WTC11 (cell line): ENCODE data around the gene TTC39C. TPM values are rescaled to one million over a fixed set of nuclear protein-coding genes. Genes with fewer than 3 reads are reported as not detected.
A peak's percentile ranks its signal among the peaks of the same experiment; 100 is the strongest.

Experiments used
- ATAC-seq: fragments of 200-7000 bp; cut with Tn5 transposase; 2 replicates; pipeline ENCODE4 v1.10.0; 2021; ENCODE audit warnings: mild to moderate bottlenecking, moderate library complexity
- CTCF ChIA-PET: fragments of 300-600 bp; sonication (Branson Sonifier 250); formaldehyde crosslinking; loops from one replicate; lab custom pipeline; 2021; ENCODE audit warnings: antibody characterized with exemption; lab: Charles Lee
- POLR2A ChIA-PET: fragments of 350-600 bp; sonication (Branson Sonifier 250); formaldehyde crosslinking; loops from one replicate; lab custom pipeline; 2021; ENCODE audit warnings: antibody characterized with exemption; lab: Charles Lee
- DNase-seq: peaks from one replicate; pipeline ENCODE4 v3.0.0; 2021; ENCODE audit warnings: low spot score
- H3K27ac Mint-ChIP-seq: 2 replicates; pipeline ENCODE4 v1.8.0; 2021; ENCODE audit warnings: mixed read lengths
- H3K27me3 Mint-ChIP-seq: 2 replicates; pipeline ENCODE4 v1.8.0; 2021; ENCODE audit warnings: low read depth, mild to moderate bottlenecking, moderate library complexity, mixed read lengths
- H3K36me3 Mint-ChIP-seq: 2 replicates; pipeline ENCODE4 v1.8.0; 2021; ENCODE audit warnings: mixed read lengths
- H3K4me1 Mint-ChIP-seq: 2 replicates; pipeline ENCODE4 v1.8.0; 2022; ENCODE audit warnings: mixed read lengths
- H3K4me3 Mint-ChIP-seq: 2 replicates; pipeline ENCODE4 v1.8.0; 2021; ENCODE audit warnings: mild to moderate bottlenecking, moderate library complexity, mixed read lengths
- H3K9me3 Mint-ChIP-seq: 2 replicates; pipeline ENCODE4 v1.8.0; 2021; ENCODE audit warnings: mixed read lengths
- GRHL2 ChIP-seq: fragments of 250-450 bp; sonication (Bioruptor Pico); IDR thresholded peaks from 2 replicates; pipeline ENCODE4 v1.8.0; 2022; ENCODE audit warnings: mild to moderate bottlenecking, moderate library complexity; ENCODE audit not compliant: insufficient replicate concordance, severe bottlenecking
- IRF2 ChIP-seq: sonication (generic); formaldehyde crosslinking; IDR thresholded peaks from 2 replicates; pipeline ENCODE4 v1.8.0; 2022; ENCODE audit warnings: low read depth, missing genetic modification reagents, borderline replicate concordance
- JUN ChIP-seq: sonication (generic); formaldehyde crosslinking; IDR thresholded peaks from 2 replicates; pipeline ENCODE4 v1.8.0; 2023; ENCODE audit warnings: mild to moderate bottlenecking, missing genetic modification reagents
- NFATC4 ChIP-seq: fragments of 250-450 bp; sonication (Bioruptor Pico); IDR thresholded peaks from 2 replicates; pipeline ENCODE4 v1.9.0; 2021; ENCODE audit warnings: mild to moderate bottlenecking
- NR1H2 ChIP-seq: sonication (generic); formaldehyde crosslinking; IDR thresholded peaks from 2 replicates; pipeline ENCODE4 v1.9.0; 2021; ENCODE audit warnings: mild to moderate bottlenecking, moderate library complexity, missing genetic modification reagents
- NR2C2 ChIP-seq: sonication (generic); formaldehyde crosslinking; IDR thresholded peaks from 2 replicates; pipeline ENCODE4 v1.8.0; 2022; ENCODE audit warnings: mild to moderate bottlenecking, missing genetic modification reagents
- OVOL2 ChIP-seq: fragments of 250-450 bp; sonication (Bioruptor Pico); IDR thresholded peaks from 2 replicates; pipeline ENCODE4 v1.9.0; 2021; ENCODE audit warnings: mild to moderate bottlenecking, borderline replicate concordance
- SOX15 ChIP-seq: fragments of 250-450 bp; sonication (Bioruptor Pico); IDR thresholded peaks from 2 replicates; pipeline ENCODE4 v1.9.0; 2021; ENCODE audit warnings: mild to moderate bottlenecking
- TEAD4 ChIP-seq: sonication (generic); formaldehyde crosslinking; IDR thresholded peaks from 2 replicates; pipeline ENCODE4 v1.8.0; 2022; ENCODE audit warnings: mild to moderate bottlenecking, missing genetic modification reagents
- ZNF671 ChIP-seq: fragments of 250-450 bp; sonication (Bioruptor Pico); IDR thresholded peaks from 2 replicates; pipeline ENCODE4 v1.8.0; 2021; ENCODE audit warnings: mild to moderate bottlenecking
- total RNA-seq: library from RNA; stranded (reverse); gene quantifications from 3 replicates; pipeline ENCODE4 v1.2.3, GENCODE V29; 2021
- TF ChIP-seq, protein P1 (sequence below): fragments of 250-450 bp; sonication (Bioruptor Pico); IDR thresholded peaks from 2 replicates; pipeline ENCODE4 v2.1.2; 2022; ENCODE audit warnings: mild to moderate bottlenecking, moderate library complexity
- TF ChIP-seq, protein P2 (sequence below): fragments of 250-450 bp; sonication (Bioruptor Pico); conservative IDR thresholded peaks from 2 replicates; pipeline ENCODE4 v1.9.0; 2021; ENCODE audit warnings: mild to moderate bottlenecking
- TF ChIP-seq, protein P3 (sequence below): sonication (generic); formaldehyde crosslinking; IDR thresholded peaks from 2 replicates; pipeline ENCODE4 v1.8.1; 2023; ENCODE audit warnings: mild to moderate bottlenecking, missing genetic modification reagents, borderline replicate concordance
- TF ChIP-seq, protein P4 (sequence below): sonication (generic); formaldehyde crosslinking; IDR thresholded peaks from 2 replicates; pipeline ENCODE4 v1.8.0; 2022; ENCODE audit warnings: mild to moderate bottlenecking, missing genetic modification reagents
- TF ChIP-seq, protein P5 (sequence below): sonication (generic); formaldehyde crosslinking; IDR thresholded peaks from 2 replicates; pipeline ENCODE4 v1.8.0; 2023; ENCODE audit warnings: mild to moderate bottlenecking, missing genetic modification reagents
- TF ChIP-seq, protein P6 (sequence below): sonication (generic); formaldehyde crosslinking; IDR thresholded peaks from 2 replicates; pipeline ENCODE4 v1.8.0; 2022; ENCODE audit warnings: missing genetic modification reagents

Gene TTC39C
- total RNA-seq, 1 experiment from 2014 or later: 57.3 TPM

DNA sequence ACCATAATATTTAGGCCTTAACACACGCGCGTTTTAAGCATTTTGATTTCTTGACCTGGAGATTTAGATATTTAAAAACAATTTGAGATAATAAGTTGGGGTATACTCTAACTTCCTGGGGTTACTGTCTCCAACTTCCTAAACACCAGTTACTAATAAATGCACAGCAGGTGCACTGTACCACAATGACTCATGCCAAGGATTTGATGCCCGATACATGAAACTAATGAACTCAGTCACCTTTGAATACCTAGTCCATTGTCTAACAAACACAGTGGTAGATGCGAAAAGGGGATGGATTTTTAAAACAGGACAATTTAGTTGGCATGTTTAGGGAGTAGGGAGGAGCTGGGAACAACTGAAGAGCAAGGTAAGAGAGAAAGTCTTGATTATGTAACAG is 145.5 kb downstream of the TTC39C start:
- no peak for DNase-seq
- H3K4me3 Mint-ChIP-seq: no peak overlapping the region
- ChIA-PET POLR2A (no interaction called here), CTCF (interaction anchor here (1.1 kb wide), 1 partner anchor 17 kb away, joined by 5 read pairs; no protein-coding TSS in a partner anchor)
- H3K27me3 Mint-ChIP-seq: no peaks in the 10 kb centered on the region
- TF ChIP-seq, protein P1, sequence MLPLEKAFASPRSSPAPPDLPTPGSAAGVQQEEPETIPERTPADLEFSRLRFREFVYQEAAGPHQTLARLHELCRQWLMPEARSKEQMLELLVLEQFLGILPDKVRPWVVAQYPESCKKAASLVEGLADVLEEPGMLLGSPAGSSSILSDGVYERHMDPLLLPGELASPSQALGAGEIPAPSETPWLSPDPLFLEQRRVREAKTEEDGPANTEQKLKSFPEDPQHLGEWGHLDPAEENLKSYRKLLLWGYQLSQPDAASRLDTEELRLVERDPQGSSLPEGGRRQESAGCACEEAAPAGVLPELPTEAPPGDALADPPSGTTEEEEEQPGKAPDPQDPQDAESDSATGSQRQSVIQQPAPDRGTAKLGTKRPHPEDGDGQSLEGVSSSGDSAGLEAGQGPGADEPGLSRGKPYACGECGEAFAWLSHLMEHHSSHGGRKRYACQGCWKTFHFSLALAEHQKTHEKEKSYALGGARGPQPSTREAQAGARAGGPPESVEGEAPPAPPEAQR (CRISPR knock-in tag): no peak
- TF ChIP-seq, protein P2, sequence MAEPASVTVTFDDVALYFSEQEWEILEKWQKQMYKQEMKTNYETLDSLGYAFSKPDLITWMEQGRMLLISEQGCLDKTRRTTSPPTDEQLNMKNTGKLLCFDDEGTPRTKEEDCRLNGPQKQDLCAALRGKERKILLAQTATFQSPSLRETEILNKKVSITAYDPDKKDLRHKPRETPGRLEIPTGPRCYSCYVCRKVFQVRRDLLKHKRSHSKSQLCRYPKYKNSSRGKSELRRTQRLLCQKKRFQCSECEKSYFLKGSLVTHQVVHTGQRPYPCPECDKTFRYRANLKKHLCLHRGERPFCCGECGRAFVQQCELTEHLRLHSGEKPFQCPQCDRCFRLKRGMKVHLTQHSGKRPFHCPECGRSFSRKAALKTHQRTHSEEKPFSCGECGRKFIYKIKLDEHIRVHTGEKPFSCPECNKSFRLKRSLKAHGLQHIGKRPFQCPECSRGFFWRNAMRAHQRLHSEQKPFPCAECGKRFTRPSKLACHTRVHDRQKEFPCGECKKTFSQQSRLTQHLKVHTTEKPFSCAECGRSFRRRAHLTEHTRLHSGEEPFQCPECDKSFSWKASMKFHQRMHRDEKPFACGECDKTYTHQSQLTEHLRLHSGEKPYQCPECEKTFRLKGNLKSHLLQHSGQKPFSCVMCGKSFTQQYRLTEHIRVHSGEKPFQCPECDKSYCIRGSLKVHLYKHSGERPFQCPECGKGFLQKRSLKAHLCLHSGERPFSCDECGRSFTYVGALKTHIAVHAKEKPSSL (CRISPR knock-in tag): no peak
- TF ChIP-seq GRHL2 (CRISPR knock-in tag) (no peak), ZNF671 (no peak), IRF2 (CRISPR knock-in tag) (no peak), OVOL2 (CRISPR knock-in tag) (no peak), SOX15 (CRISPR knock-in tag) (no peak)
- TF ChIP-seq, protein P3, sequence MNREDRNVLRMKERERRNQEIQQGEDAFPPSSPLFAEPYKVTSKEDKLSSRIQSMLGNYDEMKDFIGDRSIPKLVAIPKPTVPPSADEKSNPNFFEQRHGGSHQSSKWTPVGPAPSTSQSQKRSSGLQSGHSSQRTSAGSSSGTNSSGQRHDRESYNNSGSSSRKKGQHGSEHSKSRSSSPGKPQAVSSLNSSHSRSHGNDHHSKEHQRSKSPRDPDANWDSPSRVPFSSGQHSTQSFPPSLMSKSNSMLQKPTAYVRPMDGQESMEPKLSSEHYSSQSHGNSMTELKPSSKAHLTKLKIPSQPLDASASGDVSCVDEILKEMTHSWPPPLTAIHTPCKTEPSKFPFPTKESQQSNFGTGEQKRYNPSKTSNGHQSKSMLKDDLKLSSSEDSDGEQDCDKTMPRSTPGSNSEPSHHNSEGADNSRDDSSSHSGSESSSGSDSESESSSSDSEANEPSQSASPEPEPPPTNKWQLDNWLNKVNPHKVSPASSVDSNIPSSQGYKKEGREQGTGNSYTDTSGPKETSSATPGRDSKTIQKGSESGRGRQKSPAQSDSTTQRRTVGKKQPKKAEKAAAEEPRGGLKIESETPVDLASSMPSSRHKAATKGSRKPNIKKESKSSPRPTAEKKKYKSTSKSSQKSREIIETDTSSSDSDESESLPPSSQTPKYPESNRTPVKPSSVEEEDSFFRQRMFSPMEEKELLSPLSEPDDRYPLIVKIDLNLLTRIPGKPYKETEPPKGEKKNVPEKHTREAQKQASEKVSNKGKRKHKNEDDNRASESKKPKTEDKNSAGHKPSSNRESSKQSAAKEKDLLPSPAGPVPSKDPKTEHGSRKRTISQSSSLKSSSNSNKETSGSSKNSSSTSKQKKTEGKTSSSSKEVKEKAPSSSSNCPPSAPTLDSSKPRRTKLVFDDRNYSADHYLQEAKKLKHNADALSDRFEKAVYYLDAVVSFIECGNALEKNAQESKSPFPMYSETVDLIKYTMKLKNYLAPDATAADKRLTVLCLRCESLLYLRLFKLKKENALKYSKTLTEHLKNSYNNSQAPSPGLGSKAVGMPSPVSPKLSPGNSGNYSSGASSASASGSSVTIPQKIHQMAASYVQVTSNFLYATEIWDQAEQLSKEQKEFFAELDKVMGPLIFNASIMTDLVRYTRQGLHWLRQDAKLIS (CRISPR knock-in tag): no peak
- TF ChIP-seq, protein P4, sequence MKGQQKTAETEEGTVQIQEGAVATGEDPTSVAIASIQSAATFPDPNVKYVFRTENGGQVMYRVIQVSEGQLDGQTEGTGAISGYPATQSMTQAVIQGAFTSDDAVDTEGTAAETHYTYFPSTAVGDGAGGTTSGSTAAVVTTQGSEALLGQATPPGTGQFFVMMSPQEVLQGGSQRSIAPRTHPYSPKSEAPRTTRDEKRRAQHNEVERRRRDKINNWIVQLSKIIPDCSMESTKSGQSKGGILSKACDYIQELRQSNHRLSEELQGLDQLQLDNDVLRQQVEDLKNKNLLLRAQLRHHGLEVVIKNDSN (CRISPR knock-in tag): no peak
- H3K9me3 Mint-ChIP-seq: no peaks in the 10 kb centered on the region
- H3K27ac Mint-ChIP-seq: peak overlapping the region; percentile 11; the same call in 1 of the 2 replicates
- no peak for ATAC-seq
- peaks cover 9% of the 10 kb centered on the region for H3K4me1 Mint-ChIP-seq
- peaks cover 44% of the 10 kb centered on the region for H3K36me3 Mint-ChIP-seq

DNA sequence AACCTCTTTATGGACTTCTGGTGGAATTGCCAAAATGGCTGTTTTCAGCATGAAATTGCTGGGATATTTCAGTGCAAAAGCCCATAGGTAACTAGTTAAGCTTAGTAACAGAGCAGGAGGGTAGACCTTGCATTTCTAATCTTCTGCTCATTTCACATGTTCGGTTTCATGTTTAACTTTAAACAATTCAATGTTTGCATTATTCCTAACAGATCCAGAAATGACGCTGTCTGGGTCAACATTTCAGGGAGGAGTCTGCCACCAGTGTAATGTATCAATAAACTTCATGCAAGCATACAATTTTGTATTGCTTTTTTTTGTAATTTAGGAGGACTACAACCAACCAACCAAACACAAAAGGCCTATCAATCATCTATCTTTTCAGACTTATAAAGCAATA is 146.8 kb downstream of the TTC39C start:
- H3K27me3 Mint-ChIP-seq: no peaks in the 10 kb centered on the region
- DNase-seq (no peak), ATAC-seq (no peak)
- ChIA-PET POLR2A (no interaction called here), CTCF (interaction anchor here (1.1 kb wide), 1 partner anchor 16 kb away, joined by 5 read pairs; no protein-coding TSS in a partner anchor)
- H3K36me3 Mint-ChIP-seq: peaks cover 43% of the 10 kb centered on the region
- no peak overlapping the region for H3K27ac Mint-ChIP-seq
- H3K4me3 Mint-ChIP-seq: no peak overlapping the region
- H3K9me3 Mint-ChIP-seq: no peaks in the 10 kb centered on the region
- H3K4me1 Mint-ChIP-seq: no peaks in the 10 kb centered on the region
- no peak for TF ChIP-seq NR2C2
- TF ChIP-seq NFATC4 (CRISPR knock-in tag): no peak
- TF ChIP-seq, protein P5, sequence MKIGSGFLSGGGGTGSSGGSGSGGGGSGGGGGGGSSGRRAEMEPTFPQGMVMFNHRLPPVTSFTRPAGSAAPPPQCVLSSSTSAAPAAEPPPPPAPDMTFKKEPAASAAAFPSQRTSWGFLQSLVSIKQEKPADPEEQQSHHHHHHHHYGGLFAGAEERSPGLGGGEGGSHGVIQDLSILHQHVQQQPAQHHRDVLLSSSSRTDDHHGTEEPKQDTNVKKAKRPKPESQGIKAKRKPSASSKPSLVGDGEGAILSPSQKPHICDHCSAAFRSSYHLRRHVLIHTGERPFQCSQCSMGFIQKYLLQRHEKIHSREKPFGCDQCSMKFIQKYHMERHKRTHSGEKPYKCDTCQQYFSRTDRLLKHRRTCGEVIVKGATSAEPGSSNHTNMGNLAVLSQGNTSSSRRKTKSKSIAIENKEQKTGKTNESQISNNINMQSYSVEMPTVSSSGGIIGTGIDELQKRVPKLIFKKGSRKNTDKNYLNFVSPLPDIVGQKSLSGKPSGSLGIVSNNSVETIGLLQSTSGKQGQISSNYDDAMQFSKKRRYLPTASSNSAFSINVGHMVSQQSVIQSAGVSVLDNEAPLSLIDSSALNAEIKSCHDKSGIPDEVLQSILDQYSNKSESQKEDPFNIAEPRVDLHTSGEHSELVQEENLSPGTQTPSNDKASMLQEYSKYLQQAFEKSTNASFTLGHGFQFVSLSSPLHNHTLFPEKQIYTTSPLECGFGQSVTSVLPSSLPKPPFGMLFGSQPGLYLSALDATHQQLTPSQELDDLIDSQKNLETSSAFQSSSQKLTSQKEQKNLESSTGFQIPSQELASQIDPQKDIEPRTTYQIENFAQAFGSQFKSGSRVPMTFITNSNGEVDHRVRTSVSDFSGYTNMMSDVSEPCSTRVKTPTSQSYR (CRISPR knock-in tag): no peak
- TF ChIP-seq, protein P6, sequence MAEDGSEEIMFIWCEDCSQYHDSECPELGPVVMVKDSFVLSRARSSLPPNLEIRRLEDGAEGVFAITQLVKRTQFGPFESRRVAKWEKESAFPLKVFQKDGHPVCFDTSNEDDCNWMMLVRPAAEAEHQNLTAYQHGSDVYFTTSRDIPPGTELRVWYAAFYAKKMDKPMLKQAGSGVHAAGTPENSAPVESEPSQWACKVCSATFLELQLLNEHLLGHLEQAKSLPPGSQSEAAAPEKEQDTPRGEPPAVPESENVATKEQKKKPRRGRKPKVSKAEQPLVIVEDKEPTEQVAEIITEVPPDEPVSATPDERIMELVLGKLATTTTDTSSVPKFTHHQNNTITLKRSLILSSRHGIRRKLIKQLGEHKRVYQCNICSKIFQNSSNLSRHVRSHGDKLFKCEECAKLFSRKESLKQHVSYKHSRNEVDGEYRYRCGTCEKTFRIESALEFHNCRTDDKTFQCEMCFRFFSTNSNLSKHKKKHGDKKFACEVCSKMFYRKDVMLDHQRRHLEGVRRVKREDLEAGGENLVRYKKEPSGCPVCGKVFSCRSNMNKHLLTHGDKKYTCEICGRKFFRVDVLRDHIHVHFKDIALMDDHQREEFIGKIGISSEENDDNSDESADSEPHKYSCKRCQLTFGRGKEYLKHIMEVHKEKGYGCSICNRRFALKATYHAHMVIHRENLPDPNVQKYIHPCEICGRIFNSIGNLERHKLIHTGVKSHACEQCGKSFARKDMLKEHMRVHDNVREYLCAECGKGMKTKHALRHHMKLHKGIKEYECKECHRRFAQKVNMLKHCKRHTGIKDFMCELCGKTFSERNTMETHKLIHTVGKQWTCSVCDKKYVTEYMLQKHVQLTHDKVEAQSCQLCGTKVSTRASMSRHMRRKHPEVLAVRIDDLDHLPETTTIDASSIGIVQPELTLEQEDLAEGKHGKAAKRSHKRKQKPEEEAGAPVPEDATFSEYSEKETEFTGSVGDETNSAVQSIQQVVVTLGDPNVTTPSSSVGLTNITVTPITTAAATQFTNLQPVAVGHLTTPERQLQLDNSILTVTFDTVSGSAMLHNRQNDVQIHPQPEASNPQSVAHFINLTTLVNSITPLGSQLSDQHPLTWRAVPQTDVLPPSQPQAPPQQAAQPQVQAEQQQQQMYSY (CRISPR knock-in tag): no peak
- TF ChIP-seq TEAD4 (CRISPR knock-in tag): no peak
- TF ChIP-seq, protein P3 (CRISPR knock-in tag): no peak
- no peak for TF ChIP-seq NR1H2 (CRISPR knock-in tag)
- no peak for TF ChIP-seq JUN (CRISPR knock-in tag)
